Skin of body (tissue), 2 donors: ENCODE measurements around the gene ARL17A. TPM values are rescaled to one million over a fixed set of nuclear protein-coding genes. Genes with fewer than 3 reads are reported as not detected.
"Not testable (repeated sequence)": the region's sequence is repeated elsewhere in the genome, so short reads cannot be mapped to it uniquely, and the experiment has no call there.

Source experiments
- DNase-seq: peaks from one replicate; lab custom pipeline; 2025; lab: John Stamatoyannopoulos, UW
- total RNA-seq: library from RNA; depleted of rRNA; stranded (reverse); fragments of >200 nt; gene quantifications from one replicate; pipeline ENCODE4 v1.2.3, GENCODE V29; 2014

ARL17A gene
- total RNA-seq, result 7.9 TPM

- not testable (repeated sequence) for DNase-seq
Observed at GRCh38 chr17:46579083-46580075, at the start of gene ARL17A. ARL17A (minus strand) TSS chr17:46579691; CDS start chr17:46576322, 3,369 bp downstream.

- not testable (repeated sequence) for DNase-seq
Observed at GRCh38 chr17:46628753-46629436, 49.4 kb upstream of the ARL17A start.

GRCh38 chr17:46627452-46627851, 48.0 kb upstream of the ARL17A start:
- DNase-seq, result not testable (repeated sequence)

GRCh38 chr17:46624726-46625125, 45.2 kb upstream of the ARL17A start:
- not testable (repeated sequence) for DNase-seq

GRCh38 chr17:46623790-46624189, 44.3 kb upstream of the ARL17A start:
- DNase-seq, result not testable (repeated sequence)

- DNase-seq, result not testable (repeated sequence)
Observed at GRCh38 chr17:46618975-46619374, 39.5 kb upstream of the ARL17A start.

GRCh38 chr17:46617121-46617520, 37.6 kb upstream of the ARL17A start:
- not testable (repeated sequence) for DNase-seq

GRCh38 chr17:46613876-46614275, 34.4 kb upstream of the ARL17A start:
- not testable (repeated sequence) for DNase-seq

- DNase-seq, result not testable (repeated sequence)
Observed at GRCh38 chr17:46611304-46611703, 31.8 kb upstream of the ARL17A start.

GRCh38 chr17:46603125-46603524, 23.6 kb upstream of the ARL17A start:
- DNase-seq, result not testable (repeated sequence)

GRCh38 chr17:46600767-46601166, 21.3 kb upstream of the ARL17A start:
- not testable (repeated sequence) for DNase-seq

GRCh38 chr17:46598344-46598931, 18.9 kb upstream of the ARL17A start:
- not testable (repeated sequence) for DNase-seq

- not testable (repeated sequence) for DNase-seq
Observed at GRCh38 chr17:46591332-46591731, 11.8 kb upstream of the ARL17A start.

- not testable (repeated sequence) for DNase-seq
Observed at GRCh38 chr17:46590157-46591146, 11.0 kb upstream of the ARL17A start, which contains the start of gene NSF. NSF (plus strand) TSS chr17:46590669; CDS start chr17:46590776, 107 bp downstream.

- not testable (repeated sequence) for DNase-seq
Observed at GRCh38 chr17:46585444-46585843, 6.0 kb upstream of the ARL17A start.

GRCh38 chr17:46580082-46580481, 591 bp upstream of the ARL17A start:
- not testable (repeated sequence) for DNase-seq

GRCh38 chr17:46571796-46572195, 7.7 kb downstream of the ARL17A start:
- DNase-seq, result not testable (repeated sequence)

GRCh38 chr17:46566980-46567379, 12.5 kb downstream of the ARL17A start:
- DNase-seq, result not testable (repeated sequence)

GRCh38 chr17:46566284-46566683, 13.2 kb downstream of the ARL17A start:
- DNase-seq, result not testable (repeated sequence)

GRCh38 chr17:46560048-46560447, 19.4 kb downstream of the ARL17A start:
- DNase-seq, result not testable (repeated sequence)
